PC-9 (cell line): Measurements from ENCODE around the gene NFS1.

Experiments used
- CTCF ChIP-seq: fragments of 200-600 bp; sonication (generic); conservative IDR thresholded peaks from 2 replicates; pipeline ENCODE4 v1.6.1; 2017; ENCODE audit warnings: mixed run types, antibody characterized with exemption, mild to moderate bottlenecking, moderate library complexity
- EZH2 ChIP-seq: fragments of 200-600 bp; sonication (generic); IDR thresholded peaks from 2 replicates; pipeline ENCODE4 v1.8.0; 2017; ENCODE audit warnings: antibody characterized with exemption, low read depth

- TF ChIP-seq CTCF (no peak), EZH2 (no peak)
Observed at GRCh38 chr20:35721219-35721618, 22.1 kb upstream of the NFS1 start.
